ENCODE measurements around the gene EBNA1BP2. TPM values are rescaled to one million over a fixed set of nuclear protein-coding genes. Genes with fewer than 3 reads are reported as not detected.

EBNA1BP2 gene
- total RNA-seq, 3 donors from 2014 or later = 34.9 to 61.6 (median 46.4) TPM

DNA sequence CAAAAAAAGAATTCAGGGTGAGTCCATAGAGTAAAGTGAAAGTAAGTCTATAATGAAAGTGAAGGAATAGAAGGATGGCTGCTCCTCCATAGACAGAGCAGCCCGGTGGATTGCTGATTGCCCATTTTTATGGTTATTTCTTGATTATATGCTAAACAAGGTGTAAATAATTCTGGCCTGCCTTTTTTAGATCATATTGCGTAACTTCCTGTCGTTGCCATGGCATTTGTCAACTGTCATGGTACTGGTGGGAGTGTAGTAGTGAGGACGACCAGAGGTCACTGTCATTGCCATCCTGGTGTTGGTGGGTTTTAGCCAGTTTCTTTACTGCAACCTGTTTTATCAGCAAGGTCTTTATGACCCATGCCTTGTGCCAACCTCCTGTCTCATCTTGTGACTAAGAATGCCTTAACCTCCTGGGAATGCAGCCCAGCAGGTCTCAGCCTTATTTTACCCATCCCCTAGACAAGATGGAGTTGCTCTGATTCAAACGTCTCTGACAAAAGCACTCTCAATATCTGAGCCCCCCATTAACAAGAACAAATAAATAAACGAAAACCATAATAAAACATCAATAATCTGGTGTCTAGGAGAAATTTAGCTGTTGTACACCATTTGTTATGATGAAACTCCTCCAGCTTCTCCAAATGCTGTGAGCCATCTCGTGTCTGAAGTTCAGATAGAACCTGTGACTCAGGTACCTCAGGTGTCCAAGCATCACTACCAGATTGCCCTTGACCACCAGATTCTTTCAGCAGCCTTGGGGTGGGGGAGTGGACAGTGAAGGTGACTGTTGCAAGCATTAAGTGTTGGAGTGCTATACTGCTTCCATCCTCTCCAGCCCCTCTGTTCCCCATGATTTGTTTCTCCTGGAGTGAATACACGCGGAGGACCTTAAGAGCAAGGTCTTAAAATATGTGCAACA, 36.0 kb downstream of the EBNA1BP2 start:
- no peaks in the 10 kb centered on the region for H3K36me3 ChIP-seq
- H3K9me3 ChIP-seq = no peaks in the 10 kb centered on the region
- TF ChIP-seq, protein P1, sequence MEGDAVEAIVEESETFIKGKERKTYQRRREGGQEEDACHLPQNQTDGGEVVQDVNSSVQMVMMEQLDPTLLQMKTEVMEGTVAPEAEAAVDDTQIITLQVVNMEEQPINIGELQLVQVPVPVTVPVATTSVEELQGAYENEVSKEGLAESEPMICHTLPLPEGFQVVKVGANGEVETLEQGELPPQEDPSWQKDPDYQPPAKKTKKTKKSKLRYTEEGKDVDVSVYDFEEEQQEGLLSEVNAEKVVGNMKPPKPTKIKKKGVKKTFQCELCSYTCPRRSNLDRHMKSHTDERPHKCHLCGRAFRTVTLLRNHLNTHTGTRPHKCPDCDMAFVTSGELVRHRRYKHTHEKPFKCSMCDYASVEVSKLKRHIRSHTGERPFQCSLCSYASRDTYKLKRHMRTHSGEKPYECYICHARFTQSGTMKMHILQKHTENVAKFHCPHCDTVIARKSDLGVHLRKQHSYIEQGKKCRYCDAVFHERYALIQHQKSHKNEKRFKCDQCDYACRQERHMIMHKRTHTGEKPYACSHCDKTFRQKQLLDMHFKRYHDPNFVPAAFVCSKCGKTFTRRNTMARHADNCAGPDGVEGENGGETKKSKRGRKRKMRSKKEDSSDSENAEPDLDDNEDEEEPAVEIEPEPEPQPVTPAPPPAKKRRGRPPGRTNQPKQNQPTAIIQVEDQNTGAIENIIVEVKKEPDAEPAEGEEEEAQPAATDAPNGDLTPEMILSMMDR (IDR thresholded peaks at IDR 0.05) = no peak
- TF ChIP-seq POLR2AphosphoS5 (IDR thresholded peaks at IDR 0.05) = no peak
- no peak for TF ChIP-seq POLR2A (IDR thresholded peaks at IDR 0.05)
- no peak overlapping the region for H3K4me3 ChIP-seq
- H3K4me1 ChIP-seq = no peaks in the 10 kb centered on the region
- intact Hi-C loops (cut with DNase I; ENCODE audit: low total_unique reads) = no loop called here
- DNase-seq (ENCODE audit: low spot score in 2 of 2) = no peak
- H3K27me3 ChIP-seq = no peaks in the 10 kb centered on the region
- H3K27ac ChIP-seq = no peak overlapping the region

DNA sequence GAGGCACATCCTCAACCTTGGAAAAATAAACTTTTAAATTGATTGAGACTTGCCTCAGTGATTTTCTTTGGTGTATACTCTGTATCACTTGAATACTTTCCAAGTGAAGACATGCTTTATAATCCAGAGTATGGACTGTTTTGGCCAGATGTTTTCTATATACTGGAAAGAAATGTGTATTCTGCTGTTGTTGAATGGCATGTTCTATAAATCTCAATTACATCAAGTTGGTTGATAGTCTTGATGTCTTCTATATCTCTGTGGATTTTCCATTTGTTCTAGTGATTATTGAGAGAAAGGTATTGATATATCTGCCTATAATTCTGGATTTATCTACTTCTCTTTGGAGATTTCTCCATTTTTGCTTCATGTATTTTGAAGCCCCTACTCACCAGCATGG, 37.5 kb downstream of the EBNA1BP2 start:
- Histone ChIP-seq H3K36me3 (no peaks in the 10 kb centered on the region), H3K27me3 (no peaks in the 10 kb centered on the region), H3K27ac (no peak overlapping the region), H3K4me1 (no peaks in the 10 kb centered on the region), H3K9me3 (no peaks in the 10 kb centered on the region), H3K4me3 (no peak overlapping the region)
- intact Hi-C loops (cut with DNase I; ENCODE audit: low total_unique reads) = no loop called here
- no peak for DNase-seq (ENCODE audit: low spot score in 2 of 2)
- TF ChIP-seq POLR2AphosphoS5 (IDR thresholded peaks at IDR 0.05) (no peak), POLR2A (IDR thresholded peaks at IDR 0.05) (no peak)
- TF ChIP-seq, protein P1 (IDR thresholded peaks at IDR 0.05) = no peak

DNA sequence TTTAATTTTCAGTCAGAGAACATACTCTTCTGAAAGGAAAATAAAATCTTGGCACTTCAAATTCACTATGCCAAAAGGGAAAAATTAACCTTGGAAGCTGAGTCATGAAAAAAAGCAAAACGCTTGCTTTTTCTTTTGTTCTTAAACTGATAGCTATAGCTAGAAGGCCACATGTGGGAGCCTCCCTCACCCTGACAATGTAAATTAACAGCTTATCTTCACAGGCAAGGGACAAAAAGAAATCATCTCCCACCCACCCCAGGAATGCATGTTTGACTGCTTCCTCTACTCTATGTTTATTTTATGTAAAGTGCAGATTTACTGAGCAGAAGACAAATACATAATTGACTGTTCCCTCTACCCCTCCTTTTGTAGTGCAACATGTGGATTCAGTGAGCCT, 38.0 kb downstream of the EBNA1BP2 start:
- H3K4me1 ChIP-seq = no peaks in the 10 kb centered on the region
- no peaks in the 10 kb centered on the region for H3K9me3 ChIP-seq
- no peak for DNase-seq (ENCODE audit: low spot score in 2 of 2)
- intact Hi-C loops (cut with DNase I; ENCODE audit: low total_unique reads) = no loop called here
- no peaks in the 10 kb centered on the region for H3K27me3 ChIP-seq
- no peak overlapping the region for H3K4me3 ChIP-seq
- no peak for TF ChIP-seq POLR2A (IDR thresholded peaks at IDR 0.05)
- TF ChIP-seq, protein P1 (IDR thresholded peaks at IDR 0.05) = no peak
- TF ChIP-seq POLR2AphosphoS5 (IDR thresholded peaks at IDR 0.05) = no peak
- H3K36me3 ChIP-seq = no peaks in the 10 kb centered on the region
- no peak overlapping the region for H3K27ac ChIP-seq

DNA sequence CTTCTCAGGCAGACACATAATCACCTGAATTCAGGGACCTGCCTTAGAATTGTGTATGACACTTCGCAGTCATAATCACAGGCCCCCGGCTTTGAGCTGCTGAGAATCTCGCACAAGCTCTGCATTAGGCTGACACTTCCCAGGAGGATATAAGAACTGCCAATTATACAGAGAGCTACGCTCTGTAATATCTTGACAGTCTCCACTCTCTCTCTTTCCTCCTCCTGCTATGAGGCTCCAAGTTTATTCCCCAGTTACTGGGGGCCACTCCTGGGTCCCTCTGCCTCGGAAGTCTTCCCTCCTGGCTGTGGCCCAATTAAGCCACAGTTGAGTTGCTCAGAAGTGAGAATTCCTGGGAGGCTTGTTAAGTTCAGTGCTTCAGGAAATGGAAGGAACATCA, 42.7 kb downstream of the EBNA1BP2 start:
- Histone ChIP-seq H3K4me1 (no peaks in the 10 kb centered on the region), H3K27ac (no peak overlapping the region), H3K4me3 (no peak overlapping the region), H3K9me3 (no peaks in the 10 kb centered on the region), H3K27me3 (no peaks in the 10 kb centered on the region), H3K36me3 (no peaks in the 10 kb centered on the region)
- intact Hi-C loops (cut with DNase I; ENCODE audit: low total_unique reads) = no loop called here
- TF ChIP-seq POLR2A (IDR thresholded peaks at IDR 0.05) = no peak
- no peak for TF ChIP-seq POLR2AphosphoS5 (IDR thresholded peaks at IDR 0.05)
- TF ChIP-seq, protein P1 (IDR thresholded peaks at IDR 0.05) = no peak
- no peak for DNase-seq (ENCODE audit: low spot score in 2 of 2)

DNA sequence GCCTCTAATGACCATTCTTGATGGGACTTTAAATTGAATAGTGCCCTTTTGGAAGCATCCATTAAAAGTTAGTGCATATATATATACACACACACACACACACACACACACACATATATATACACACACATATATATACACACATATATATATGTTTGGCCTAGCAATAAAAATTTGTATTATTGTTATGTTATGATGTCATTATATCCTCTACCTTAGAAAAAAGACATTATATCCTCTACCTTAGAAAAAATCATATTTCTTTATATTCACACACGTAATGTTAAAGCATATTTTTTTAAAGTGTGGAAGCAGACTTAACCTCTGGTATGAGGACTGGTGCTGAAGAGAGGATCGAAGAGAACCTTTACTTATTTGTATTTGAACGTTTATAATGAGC, 43.3 kb downstream of the EBNA1BP2 start:
- intact Hi-C loops (cut with DNase I; ENCODE audit: low total_unique reads) = no loop called here
- no peak for DNase-seq (ENCODE audit: low spot score in 2 of 2)
- TF ChIP-seq, protein P1 (IDR thresholded peaks at IDR 0.05) = no peak
- TF ChIP-seq POLR2A (IDR thresholded peaks at IDR 0.05) = no peak
- TF ChIP-seq POLR2AphosphoS5 (IDR thresholded peaks at IDR 0.05) = no peak
- no peaks in the 10 kb centered on the region for H3K27me3 ChIP-seq
- H3K9me3 ChIP-seq = no peaks in the 10 kb centered on the region
- H3K4me1 ChIP-seq = no peaks in the 10 kb centered on the region
- H3K4me3 ChIP-seq = no peak overlapping the region
- H3K27ac ChIP-seq = no peak overlapping the region
- H3K36me3 ChIP-seq = no peaks in the 10 kb centered on the region
